NT2/D1 (cell line): ENCODE measurements around the gene CDCA7L.

Experiments
- DNase-seq: peaks from one replicate; pipeline ENCODE4 v3.0.0-alpha.2; 2011; ENCODE audit warnings: low read depth, low spot score
- H3K27me3 ChIP-seq: 2 replicates; pipeline ENCODE4 v1.6.0; 2011; ENCODE audit warnings: mild to moderate bottlenecking; ENCODE audit not compliant: insufficient read length, insufficient read depth
- H3K36me3 ChIP-seq: 2 replicates; pipeline ENCODE4 v1.6.1; 2011; ENCODE audit warnings: mild to moderate bottlenecking, low read length, mixed read lengths; ENCODE audit not compliant: insufficient read depth, insufficient read length
- H3K4me1 ChIP-seq: 2 replicates; pipeline ENCODE4 v1.5.1; 2011; ENCODE audit not compliant: insufficient read depth, insufficient read length
- H3K4me3 ChIP-seq: 2 replicates; pipeline ENCODE4 v1.5.1; 2011; ENCODE audit warnings: low read depth; ENCODE audit not compliant: insufficient read length
- H3K9ac ChIP-seq: 2 replicates; pipeline ENCODE4 v1.6.0; 2011; ENCODE audit warnings: low read depth; ENCODE audit not compliant: insufficient read length
- H3K9me3 ChIP-seq: 2 replicates; pipeline ENCODE4 v1.5.1; 2011; ENCODE audit warnings: mild to moderate bottlenecking, low read length; ENCODE audit not compliant: insufficient read depth
- SUZ12 ChIP-seq: IDR thresholded peaks from 2 replicates; pipeline ENCODE4 v1.6.1; 2011; ENCODE audit not compliant: insufficient read length, insufficient read depth; ENCODE audit errors: extremely low read depth
- YY1 ChIP-seq: IDR thresholded peaks from 2 replicates; pipeline ENCODE4 v1.6.1; 2011; ENCODE audit not compliant: insufficient read length, insufficient read depth
- ZNF274 ChIP-seq: IDR thresholded peaks from 2 replicates; pipeline ENCODE4 v1.6.1; 2011; ENCODE audit warnings: mild to moderate bottlenecking, low read depth, low read length

Gene CDCA7L

GRCh38 chr7:21971780-21972396, 26.2 kb upstream of the CDCA7L start:
- no peak overlapping the region for H3K4me3 ChIP-seq
- no peak for TF ChIP-seq SUZ12
- TF ChIP-seq ZNF274 = no peak
- no peak for TF ChIP-seq YY1
- no peak overlapping the region for H3K9ac ChIP-seq
- H3K9me3 ChIP-seq = peaks cover 12% of the 10 kb centered on the region; the same call in 1 of the 2 replicates
- no peaks in the 10 kb centered on the region for H3K27me3 ChIP-seq
- no peak for DNase-seq
- H3K4me1 ChIP-seq = peaks cover 5% of the 10 kb centered on the region
- no peaks in the 10 kb centered on the region for H3K36me3 ChIP-seq

- H3K27me3 ChIP-seq = no peaks in the 10 kb centered on the region
- no peaks in the 10 kb centered on the region for H3K36me3 ChIP-seq
- H3K4me1 ChIP-seq = peaks cover 5% of the 10 kb centered on the region
- no peak for DNase-seq
- TF ChIP-seq SUZ12 (no peak), YY1 (no peak), ZNF274 (no peak)
- H3K9me3 ChIP-seq = peaks cover 12% of the 10 kb centered on the region; the same call in 1 of the 2 replicates
- H3K9ac ChIP-seq = no peak overlapping the region
- H3K4me3 ChIP-seq = no peak overlapping the region
Observed at GRCh38 chr7:21969822-21970221, 24.1 kb upstream of the CDCA7L start.

DNA sequence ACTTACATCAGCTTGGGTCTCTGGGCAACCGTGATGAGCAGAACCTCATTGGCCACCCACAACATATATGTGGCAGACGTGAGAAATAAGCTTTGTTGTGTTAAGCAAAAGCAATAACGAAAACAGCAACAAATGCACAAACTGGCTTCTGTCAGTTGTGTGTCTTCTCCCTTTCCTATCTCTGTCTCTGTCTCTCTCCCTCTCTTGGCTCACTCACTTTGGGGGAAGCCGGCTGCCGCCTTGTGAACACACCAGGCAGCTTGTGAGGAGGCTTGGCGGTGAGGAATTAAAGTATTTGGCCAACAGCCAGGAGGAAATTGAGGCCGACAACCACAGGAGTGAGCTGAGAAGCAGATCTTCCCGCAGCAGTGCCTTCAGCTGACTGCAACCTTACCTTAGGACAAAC, 21.9 kb upstream of the CDCA7L start:
- H3K9ac ChIP-seq = no peak overlapping the region
- DNase-seq = no peak

GRCh38 chr7:21966271-21966670, 20.6 kb upstream of the CDCA7L start:
- no peak overlapping the region for H3K4me3 ChIP-seq
- peaks cover 2% of the 10 kb centered on the region; the same call in 1 of the 2 replicates for H3K9me3 ChIP-seq
- no peaks in the 10 kb centered on the region for H3K36me3 ChIP-seq
- no peaks in the 10 kb centered on the region for H3K4me1 ChIP-seq
- DNase-seq = no peak
- TF ChIP-seq YY1 = no peak
- no peak for TF ChIP-seq SUZ12
- TF ChIP-seq ZNF274 = no peak
- H3K9ac ChIP-seq = no peak overlapping the region
- no peaks in the 10 kb centered on the region for H3K27me3 ChIP-seq

More for the DNA sequence above, 21.9 kb upstream of the CDCA7L start:
- Histone ChIP-seq H3K27me3 (no peaks in the 10 kb centered on the region), H3K4me3 (no peak overlapping the region), H3K36me3 (no peaks in the 10 kb centered on the region), H3K4me1 (peaks cover 5% of the 10 kb centered on the region), H3K9me3 (peaks cover 12% of the 10 kb centered on the region; the same call in 1 of the 2 replicates)
- TF ChIP-seq ZNF274 = no peak
- no peak for TF ChIP-seq YY1
- TF ChIP-seq SUZ12 = no peak

- no peak overlapping the region for H3K4me3 ChIP-seq
- no peak for DNase-seq
- no peaks in the 10 kb centered on the region for H3K4me1 ChIP-seq
- H3K9me3 ChIP-seq = no peaks in the 10 kb centered on the region
- no peaks in the 10 kb centered on the region for H3K27me3 ChIP-seq
- H3K9ac ChIP-seq = no peak overlapping the region
- no peak for TF ChIP-seq YY1
- no peak for TF ChIP-seq SUZ12
- H3K36me3 ChIP-seq = no peaks in the 10 kb centered on the region
Observed at GRCh38 chr7:21965291-21965690, 19.6 kb upstream of the CDCA7L start.

DNA sequence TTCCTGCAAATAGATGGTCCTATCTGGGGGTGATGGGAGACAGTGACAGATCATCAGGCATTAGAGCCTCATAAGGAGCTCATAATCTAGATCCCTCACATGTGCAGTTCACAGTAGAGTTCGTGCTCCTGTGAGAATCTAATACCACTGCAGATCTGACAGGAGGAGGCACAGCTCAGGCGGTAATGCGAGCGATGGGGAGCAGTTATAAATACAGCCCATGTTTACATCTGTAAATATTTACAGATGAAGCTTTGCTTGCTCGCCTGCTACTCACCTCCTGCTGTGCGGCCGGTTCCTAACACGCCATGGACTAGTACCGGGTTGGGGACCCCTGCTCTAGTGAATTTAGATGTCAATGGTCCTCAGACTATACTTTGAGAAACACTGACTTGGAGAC, 17.0 kb upstream of the CDCA7L start:
- Histone ChIP-seq H3K4me3 (no peak overlapping the region), H3K9me3 (no peaks in the 10 kb centered on the region), H3K27me3 (no peaks in the 10 kb centered on the region), H3K4me1 (no peaks in the 10 kb centered on the region), H3K9ac (no peak overlapping the region), H3K36me3 (no peaks in the 10 kb centered on the region)
- DNase-seq = no peak
- no peak for TF ChIP-seq ZNF274
- TF ChIP-seq YY1 = no peak
- TF ChIP-seq SUZ12 = no peak

DNA sequence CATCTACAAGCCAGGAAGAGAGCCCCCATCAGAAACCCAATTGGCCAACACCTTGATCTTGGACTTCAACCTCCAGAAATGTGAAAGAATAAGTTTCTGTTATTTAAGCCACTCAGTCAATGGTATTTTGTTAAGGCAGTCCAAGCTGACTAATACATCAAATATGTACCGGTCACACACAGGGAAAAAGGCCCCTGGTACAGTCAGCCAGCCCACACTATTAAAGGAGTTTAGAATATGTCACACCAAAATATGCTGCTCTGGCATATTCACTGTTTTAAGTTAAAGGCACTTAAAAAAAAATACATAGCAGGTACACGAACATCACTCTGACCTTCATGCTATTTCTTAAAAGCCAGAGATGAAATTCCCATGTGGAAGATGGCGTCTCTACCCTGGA, 15.2 kb upstream of the CDCA7L start:
- no peaks in the 10 kb centered on the region for H3K4me1 ChIP-seq
- TF ChIP-seq SUZ12 = no peak
- no peak for TF ChIP-seq YY1
- no peak overlapping the region for H3K4me3 ChIP-seq
- DNase-seq = no peak
- no peaks in the 10 kb centered on the region for H3K9me3 ChIP-seq
- no peak overlapping the region for H3K9ac ChIP-seq
- H3K27me3 ChIP-seq = no peaks in the 10 kb centered on the region
- no peaks in the 10 kb centered on the region for H3K36me3 ChIP-seq
